Psoas muscle (tissue), 8 donors: Measurements from ENCODE around the gene SETBP1. TPM values are rescaled to one million over a fixed set of nuclear protein-coding genes. Genes with fewer than 3 reads are reported as not detected.

Source experiments
- ATAC-seq, 4 donors: fragments of 200-7000 bp; cut with Tn5 transposase; one replicate each; pipeline ENCODE4 v1.9.1; 2020; ENCODE audit warnings: moderate library complexity in 3 of 4, mild to moderate bottlenecking in 2 of 4
- DNase-seq, 2 donors: peaks; one replicate each; pipeline ENCODE4 v3.0.0-alpha.2; 2020
- H3K27ac ChIP-seq: fragments of 200-600 bp; one replicate; pipeline ENCODE4 v1.8.0; 2022
- H3K27me3 ChIP-seq, 3 donors: fragments of 200-600 bp in 1 of 3; one replicate each; pipeline versions ENCODE4 v1.6.1 to v1.8.0; 2013 to 2022; ENCODE audit warnings: low read length in 2 of 3, mild to moderate bottlenecking in 2 of 3, moderate library complexity in 1 of 3; ENCODE audit not compliant: insufficient read depth in 3 of 3
- H3K36me3 ChIP-seq, 2 donors: fragments of 200-600 bp in 1 of 2; one replicate each; pipeline versions ENCODE4 v1.6.1 to v1.8.0; 2013 to 2022; ENCODE audit warnings: low read depth in 1 of 2, mild to moderate bottlenecking in 1 of 2, moderate library complexity in 1 of 2; ENCODE audit not compliant: insufficient read depth in 1 of 2
- H3K4me1 ChIP-seq: fragments of 200-600 bp; one replicate; pipeline ENCODE4 v1.8.0; 2022
- H3K4me3 ChIP-seq: fragments of 200-600 bp; one replicate; pipeline ENCODE4 v1.8.0; 2022; ENCODE audit warnings: mild to moderate bottlenecking
- H3K9me3 ChIP-seq: fragments of 200-600 bp; one replicate; pipeline ENCODE4 v1.8.0; 2022
- CTCF ChIP-seq: fragments of 200-600 bp; IDR thresholded peaks from one replicate; pipeline ENCODE4 v1.8.0; 2022; ENCODE audit warnings: antibody characterized with exemption
- WGBS, 3 donors: extraction: QIAGEN DNeasy Blood & Tissue Kit; methylation state at CpG; one replicate each; pipeline versions ENCODE4 v1.1.6 to v1.1.7; 2013; 5-methylcytosine and 5-hydroxymethylcytosine counted together
- intact Hi-C, 2 donors: fragments of 100-400 bp; cut with DNase I; formaldehyde crosslinking; loops; one replicate each; pipeline versions ENCODE4 v1.11.0 to v1.14.2; 2022
- long read RNA-seq, 2 donors: library from polyadenylated mRNA; unstranded; transcript quantifications; one replicate each; pipeline ENCODE4 v2.0.0, GENCODE V29; 2021
- polyA plus RNA-seq, 3 donors: library from polyadenylated mRNA; stranded (reverse); fragments of 200-250 nt; gene quantifications; one replicate each; pipeline ENCODE4 v1.2.3, GENCODE V29; 2013
- total RNA-seq, 4 donors: library from RNA; stranded (reverse); fragmentation: NEBNext Ultra II Directional in 2 of 4; extraction: Animal tissue kit (Norgen Biotek cat#: 25700) in 2 of 4; gene quantifications; one replicate each; pipeline versions ENCODE4 v1.2.1 to v1.2.4, GENCODE V29; 2021 to 2023
- donor health status: healthy with polysubstance abuse.
- donor health status: DM: no; HTN: no; CAD: no; lungs with moderate emphysema.
- donor health status: Bipolar disorder and iron deficiency.
- donor health status: healthy.
- donor health status: DM: yes; HTN: yes; CAD: no.
- donor health status: DM: no; HTN: no; CAD: no.
- donor health status: DM: no; HTN: no; CAD: no.
- donor health status: DM: yes; HTN: yes; CAD: no.

Gene SETBP1
- total RNA-seq (10 to 100 TPM; 10.5 to 21.0 (median 20.2) TPM), polyA plus RNA-seq (1 to 10 TPM in 2 of 3 donors, under 1 TPM in 1; 0.61 to 4.8 (median 2.5) TPM)
- long read RNA-seq, donor 1, result 0 reads
- long read RNA-seq, donor 2, partial matches to known transcripts, result 1 of 10 reads
- long read RNA-seq, donor 2, other reads (novel, unspliced or antisense), result 9 of 10 reads

- intact Hi-C loops, result loop anchor here (5.0 to 10.0 kb wide), 6 partner anchors 62 to 704 kb away; no protein-coding TSS in a partner anchor
- TF ChIP-seq CTCF, result no peak
- peak within 1 kb of the TSS; percentile 78 for H3K4me3 ChIP-seq
- no peaks in the 10 kb centered on the region for H3K9me3 ChIP-seq
- ATAC-seq (peak; percentile 46 to 65 (median 52)), DNase-seq (peak; percentile 79 to 89)
- H3K27ac ChIP-seq, result peak within 1 kb of the TSS; percentile 95
- 0 to 1% (median 1%) methylated on average over 45 to 64 of the region's 64 CpGs for WGBS, 3 donors
- no peaks in the 10 kb centered on the region for H3K27me3 ChIP-seq
- H3K36me3 ChIP-seq, result no peaks in the 10 kb centered on the region
- peaks cover 19% of the 10 kb centered on the region for H3K4me1 ChIP-seq
Observed at GRCh38 chr18:44680273-44681075, at the start of gene SETBP1. Gene SETBP1, plus strand, starts transcription at chr18:44680888. Its CDS starts 20,459 bp downstream, at chr18:44701347.

- Histone ChIP-seq H3K27ac (no peak overlapping the region), H3K27me3 (no peaks in the 10 kb centered on the region), H3K4me3 (no peak overlapping the region), H3K9me3 (no peaks in the 10 kb centered on the region), H3K36me3 (no peaks in the 10 kb centered on the region), H3K4me1 (peaks cover 3% of the 10 kb centered on the region)
- intact Hi-C loops, result no loop called here
- ATAC-seq, result peak in 2 of 4 donors; percentile 57 to 80
- TF ChIP-seq CTCF, result no peak
- DNase-seq, result no peak
- WGBS, 3 donors, result 60 to 85% (median 70%) methylated on average over 3 of the region's 3 CpGs
Observed at GRCh38 chr18:44632469-44633145, 48.1 kb upstream of the SETBP1 start.

- H3K27ac ChIP-seq, result no peak overlapping the region
- intact Hi-C loops, result no loop called here
Observed at GRCh38 chr18:44635546-44635945, 45.1 kb upstream of the SETBP1 start.

GRCh38 chr18:44636241-44636640 is 44.4 kb upstream of the SETBP1 start:
- no peaks in the 10 kb centered on the region for H3K27me3 ChIP-seq
- peaks cover 3% of the 10 kb centered on the region for H3K4me1 ChIP-seq
- no peaks in the 10 kb centered on the region for H3K36me3 ChIP-seq
- TF ChIP-seq CTCF, result no peak
- H3K4me3 ChIP-seq, result no peak overlapping the region
- ATAC-seq (no peak), DNase-seq (no peak)
- intact Hi-C loops, result no loop called here
- H3K9me3 ChIP-seq, result no peaks in the 10 kb centered on the region
- no peak overlapping the region for H3K27ac ChIP-seq

More at GRCh38 chr18:44635546-44635945, 45.1 kb upstream of the SETBP1 start:
- 86 to 89% (median 88%) methylated on average over 3 of the region's 3 CpGs for WGBS, 3 donors
- no peak for TF ChIP-seq CTCF
- no peak for ATAC-seq
- Histone ChIP-seq H3K9me3 (no peaks in the 10 kb centered on the region), H3K4me3 (no peak overlapping the region), H3K36me3 (no peaks in the 10 kb centered on the region), H3K27me3 (no peaks in the 10 kb centered on the region), H3K4me1 (peaks cover 3% of the 10 kb centered on the region)
- no peak for DNase-seq
